ENCODE measurements around the gene LRATD1. TPM values are rescaled to one million over a fixed set of nuclear protein-coding genes. Genes with fewer than 3 reads are reported as not detected.

Gene LRATD1
- total RNA-seq, 1 experiment from 2014 or later = not detected

DNA sequence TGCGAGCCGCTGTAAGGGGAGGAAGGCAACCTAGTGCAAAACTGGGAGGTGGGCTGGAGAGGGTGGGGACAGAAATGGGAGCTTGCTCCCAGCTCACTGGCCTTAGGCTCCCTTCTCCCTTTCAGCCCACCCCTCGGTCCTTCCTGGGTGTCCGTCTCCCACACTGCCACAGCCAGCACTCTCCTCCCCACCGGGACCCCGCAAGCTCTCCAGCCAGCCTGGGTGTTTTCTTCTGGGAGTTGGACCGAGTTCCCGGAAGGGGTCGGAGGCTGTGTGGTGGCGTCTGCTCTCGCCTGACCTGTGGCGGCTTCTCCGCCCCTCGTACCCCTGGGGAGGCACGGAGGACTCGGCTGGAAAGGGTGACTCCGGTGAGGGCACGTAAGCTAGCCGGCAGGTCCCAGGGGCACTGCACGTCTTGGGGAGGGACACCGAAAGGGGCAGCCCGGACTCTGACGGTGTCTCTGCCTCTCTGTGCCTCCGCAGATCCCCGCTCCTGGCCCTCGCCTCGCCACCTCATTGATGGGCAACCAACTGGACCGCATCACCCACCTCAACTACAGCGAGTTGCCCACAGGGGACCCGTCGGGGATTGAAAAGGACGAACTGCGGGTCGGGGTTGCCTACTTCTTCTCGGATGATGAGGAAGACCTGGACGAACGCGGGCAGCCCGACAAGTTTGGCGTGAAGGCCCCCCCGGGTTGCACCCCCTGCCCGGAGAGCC lies 1.1 kb downstream of the LRATD1 start:
- BruUV-seq (replicated peaks) = no TSS peak
- CTCF ChIA-PET = no interaction called here
- POLR2A ChIA-PET (ENCODE audit: low non-redundant PET) = no interaction called here

DNA sequence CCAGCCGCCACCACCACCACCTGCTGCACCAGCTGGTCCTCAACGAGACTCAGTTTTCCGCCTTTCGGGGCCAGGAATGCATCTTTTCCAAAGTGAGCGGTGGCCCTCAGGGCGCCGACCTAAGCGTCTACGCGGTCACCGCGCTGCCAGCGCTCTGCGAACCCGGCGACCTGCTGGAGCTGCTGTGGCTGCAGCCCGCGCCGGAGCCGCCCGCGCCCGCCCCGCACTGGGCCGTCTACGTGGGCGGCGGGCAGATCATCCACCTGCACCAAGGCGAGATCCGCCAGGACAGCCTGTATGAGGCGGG lies 1.6 kb downstream of the LRATD1 start:
- H3K4me1 ChIP-seq (ENCODE audit: insufficient read depth, low read length, poor library complexity, severe bottlenecking) = no peaks in the 10 kb centered on the region
- DNase-seq (ENCODE audit: low spot score) = no peak
- no peaks in the 10 kb centered on the region for H3K36me3 ChIP-seq (ENCODE audit: insufficient read depth, low read length, poor library complexity, severe bottlenecking)
- H3K27me3 ChIP-seq (replicated peaks; ENCODE audit: insufficient read depth, low read depth, low read length, poor library complexity) = peaks cover 90% of the 10 kb centered on the region
- no peak overlapping the region for H3K27ac ChIP-seq (ENCODE audit: low read depth, low read length, poor library complexity, severe bottlenecking)
- intact Hi-C loops (cut with micrococcal nuclease; ENCODE audit: unreplicated experiment) = loop anchor here (5.0 kb wide), 1 partner anchor 873 kb away; no protein-coding TSS in a partner anchor
- no peaks in the 10 kb centered on the region for H3K9me3 ChIP-seq (ENCODE audit: low read depth, low read length, poor library complexity, severe bottlenecking)
- CTCF ChIA-PET = no interaction called here
- H3K4me3 ChIP-seq (ENCODE audit: low read depth, low read length, poor library complexity, severe bottlenecking) = no peak overlapping the region
- TF ChIP-seq, protein P1, sequence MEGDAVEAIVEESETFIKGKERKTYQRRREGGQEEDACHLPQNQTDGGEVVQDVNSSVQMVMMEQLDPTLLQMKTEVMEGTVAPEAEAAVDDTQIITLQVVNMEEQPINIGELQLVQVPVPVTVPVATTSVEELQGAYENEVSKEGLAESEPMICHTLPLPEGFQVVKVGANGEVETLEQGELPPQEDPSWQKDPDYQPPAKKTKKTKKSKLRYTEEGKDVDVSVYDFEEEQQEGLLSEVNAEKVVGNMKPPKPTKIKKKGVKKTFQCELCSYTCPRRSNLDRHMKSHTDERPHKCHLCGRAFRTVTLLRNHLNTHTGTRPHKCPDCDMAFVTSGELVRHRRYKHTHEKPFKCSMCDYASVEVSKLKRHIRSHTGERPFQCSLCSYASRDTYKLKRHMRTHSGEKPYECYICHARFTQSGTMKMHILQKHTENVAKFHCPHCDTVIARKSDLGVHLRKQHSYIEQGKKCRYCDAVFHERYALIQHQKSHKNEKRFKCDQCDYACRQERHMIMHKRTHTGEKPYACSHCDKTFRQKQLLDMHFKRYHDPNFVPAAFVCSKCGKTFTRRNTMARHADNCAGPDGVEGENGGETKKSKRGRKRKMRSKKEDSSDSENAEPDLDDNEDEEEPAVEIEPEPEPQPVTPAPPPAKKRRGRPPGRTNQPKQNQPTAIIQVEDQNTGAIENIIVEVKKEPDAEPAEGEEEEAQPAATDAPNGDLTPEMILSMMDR (conservative IDR thresholded peaks at IDR 0.05; ENCODE audit: low read depth, low read length) = no peak
- TF ChIP-seq EZH2 (IDR thresholded peaks at IDR 0.05; ENCODE audit: borderline replicate concordance, low read depth, low read length, poor library complexity, severe bottlenecking) = no peak
- POLR2A ChIA-PET (ENCODE audit: low non-redundant PET) = no interaction called here
- no TSS peak for BruUV-seq (replicated peaks)

More for the DNA sequence above, 1.1 kb downstream of the LRATD1 start:
- Histone ChIP-seq H3K9me3 (ENCODE audit: low read depth, low read length, poor library complexity, severe bottlenecking) (no peaks in the 10 kb centered on the region), H3K36me3 (ENCODE audit: insufficient read depth, low read length, poor library complexity, severe bottlenecking) (no peaks in the 10 kb centered on the region), H3K4me3 (ENCODE audit: low read depth, low read length, poor library complexity, severe bottlenecking) (no peak overlapping the region), H3K4me1 (ENCODE audit: insufficient read depth, low read length, poor library complexity, severe bottlenecking) (no peaks in the 10 kb centered on the region), H3K27me3 (replicated peaks; ENCODE audit: insufficient read depth, low read depth, low read length, poor library complexity) (peaks cover 94% of the 10 kb centered on the region), H3K27ac (ENCODE audit: low read depth, low read length, poor library complexity, severe bottlenecking) (no peak overlapping the region)
- TF ChIP-seq EZH2 (IDR thresholded peaks at IDR 0.05; ENCODE audit: borderline replicate concordance, low read depth, low read length, poor library complexity, severe bottlenecking) = peak; percentile 9
- TF ChIP-seq, protein P1 (conservative IDR thresholded peaks at IDR 0.05; ENCODE audit: low read depth, low read length) = no peak
- intact Hi-C loops (cut with micrococcal nuclease; ENCODE audit: unreplicated experiment) = loop anchor here (5.0 kb wide), 1 partner anchor 874 kb away; no protein-coding TSS in a partner anchor
- no peak for DNase-seq (ENCODE audit: low spot score)

DNA sequence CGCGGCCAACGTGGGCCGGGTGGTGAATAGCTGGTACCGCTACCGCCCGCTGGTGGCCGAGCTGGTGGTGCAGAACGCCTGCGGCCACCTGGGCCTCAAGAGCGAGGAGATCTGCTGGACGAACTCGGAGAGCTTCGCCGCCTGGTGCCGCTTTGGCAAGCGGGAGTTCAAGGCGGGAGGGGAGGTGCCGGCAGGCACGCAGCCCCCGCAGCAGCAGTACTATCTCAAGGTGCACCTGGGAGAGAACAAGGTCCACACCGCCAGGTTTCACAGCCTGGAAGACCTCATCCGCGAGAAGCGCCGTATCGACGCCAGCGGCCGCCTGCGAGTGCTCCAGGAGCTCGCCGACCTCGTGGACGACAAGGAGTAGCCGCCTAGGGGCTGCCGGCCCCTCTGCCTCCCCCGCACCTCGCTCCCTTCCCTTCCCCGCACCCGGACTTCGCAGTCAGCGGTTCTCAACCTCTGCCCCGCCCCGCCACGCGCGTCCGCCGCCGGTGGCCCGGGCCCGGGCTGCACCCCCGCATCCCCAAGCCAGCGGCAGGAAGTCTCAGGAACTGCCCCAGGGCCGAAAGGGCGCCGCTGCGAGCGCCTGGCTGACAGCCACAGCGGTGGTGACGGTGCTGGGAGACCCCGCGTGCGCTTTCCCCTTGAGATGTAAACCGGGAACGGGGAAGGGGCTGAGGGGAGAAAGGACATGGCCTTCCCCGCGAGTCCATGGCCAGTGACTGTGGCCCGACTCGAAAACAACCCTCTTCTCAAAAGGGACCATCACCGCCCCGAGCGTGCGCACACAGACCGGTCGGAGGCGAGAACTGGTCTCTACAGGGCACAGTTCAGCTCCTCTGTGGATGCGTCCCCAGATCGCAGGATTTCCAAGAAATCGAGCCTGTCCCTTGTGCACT lies 2.2 kb downstream of the LRATD1 start:
- no TSS peak for BruUV-seq (replicated peaks)
- TF ChIP-seq, protein P1 (conservative IDR thresholded peaks at IDR 0.05; ENCODE audit: low read depth, low read length) = peak; percentile 28; the same call in 1 of the 2 replicates
- peak; percentile 58 for TF ChIP-seq EZH2 (IDR thresholded peaks at IDR 0.05; ENCODE audit: borderline replicate concordance, low read depth, low read length, poor library complexity, severe bottlenecking)
- H3K4me1 ChIP-seq (ENCODE audit: insufficient read depth, low read length, poor library complexity, severe bottlenecking) = no peaks in the 10 kb centered on the region
- H3K27ac ChIP-seq (ENCODE audit: low read depth, low read length, poor library complexity, severe bottlenecking) = no peak overlapping the region
- POLR2A ChIA-PET (ENCODE audit: low non-redundant PET) = no interaction called here
- DNase-seq (ENCODE audit: low spot score) = peak; percentile 9
- peaks cover 90% of the 10 kb centered on the region for H3K27me3 ChIP-seq (replicated peaks; ENCODE audit: insufficient read depth, low read depth, low read length, poor library complexity)
- H3K36me3 ChIP-seq (ENCODE audit: insufficient read depth, low read length, poor library complexity, severe bottlenecking) = no peaks in the 10 kb centered on the region
- H3K4me3 ChIP-seq (ENCODE audit: low read depth, low read length, poor library complexity, severe bottlenecking) = no peak overlapping the region
- CTCF ChIA-PET = no interaction called here
- intact Hi-C loops (cut with micrococcal nuclease; ENCODE audit: unreplicated experiment) = loop anchor here (5.0 kb wide), 1 partner anchor 873 kb away; no protein-coding TSS in a partner anchor
- H3K9me3 ChIP-seq (ENCODE audit: low read depth, low read length, poor library complexity, severe bottlenecking) = no peaks in the 10 kb centered on the region

All from A673 (cell line).